ENCODE measurements around the gene RAB35. TPM values are rescaled to one million over a fixed set of nuclear protein-coding genes. Genes with fewer than 3 reads are reported as not detected.

RAB35 gene
- total RNA-seq, 3 donors from 2014 or later (not counting 1 experiment from before 2014, with no cell fraction given), result 65.0 to 85.9 (median 81.2) TPM

- H3K9me3 ChIP-seq (ENCODE audit: control insufficient read depth, insufficient read depth, low read length), result no peaks in the 10 kb centered on the region
- Mint-ChIP-seq H3K4me3 (no peak overlapping the region), H3K4me1 (no peaks in the 10 kb centered on the region), H3K36me3 (peaks cover 21% of the 10 kb centered on the region), H3K9me3 (no peaks in the 10 kb centered on the region), H3K27me3 (ENCODE audit: low read depth in 2 of 2) (no peaks in the 10 kb centered on the region), H3K27ac (no peak overlapping the region)
- no peak for TF ChIP-seq CTCF (IDR thresholded peaks at IDR 0.05)
- no peaks in the 10 kb centered on the region for H3K27me3 ChIP-seq (ENCODE audit: control insufficient read depth, insufficient read depth, low read length)
- H3K27ac ChIP-seq (ENCODE audit: low read length), result no peak overlapping the region
- peaks cover 90% of the 10 kb centered on the region for H3K36me3 ChIP-seq (ENCODE audit: control insufficient read depth, insufficient read depth, low read length)
- no peak for ATAC-seq
- 96% methylated on average over 6 of the region's 6 CpGs for WGBS (ENCODE audit: insufficient coverage)
- intact Hi-C loops (cut with micrococcal nuclease), result no loop called here
- DNase-seq, result no peak
- no peaks in the 10 kb centered on the region for H3K4me1 ChIP-seq (ENCODE audit: control insufficient read depth, insufficient read depth, low read length)
- H3K4me3 ChIP-seq (ENCODE audit: low read length), result no peak overlapping the region
Observed at GRCh38 chr12:120141336-120141735, 24.8 kb upstream of the RAB35 start.

- no peaks in the 10 kb centered on the region for H3K9me3 ChIP-seq (ENCODE audit: control insufficient read depth, insufficient read depth, low read length)
- intact Hi-C loops (cut with micrococcal nuclease), result no loop called here
- H3K4me3 ChIP-seq (ENCODE audit: low read length), result no peak overlapping the region
- no peaks in the 10 kb centered on the region for H3K27me3 Mint-ChIP-seq (ENCODE audit: low read depth in 2 of 2)
- no peaks in the 10 kb centered on the region for H3K4me1 ChIP-seq (ENCODE audit: control insufficient read depth, insufficient read depth, low read length)
- no peak overlapping the region for H3K27ac Mint-ChIP-seq
- H3K4me3 Mint-ChIP-seq, result no peak overlapping the region
- no peak for DNase-seq
- WGBS (ENCODE audit: insufficient coverage), result 97% methylated on average over 9 of the region's 9 CpGs
- H3K36me3 ChIP-seq (ENCODE audit: control insufficient read depth, insufficient read depth, low read length), result peaks cover 90% of the 10 kb centered on the region
- no peak for TF ChIP-seq CTCF (IDR thresholded peaks at IDR 0.05)
- H3K4me1 Mint-ChIP-seq, result no peaks in the 10 kb centered on the region
- no peaks in the 10 kb centered on the region for H3K27me3 ChIP-seq (ENCODE audit: control insufficient read depth, insufficient read depth, low read length)
- H3K27ac ChIP-seq (ENCODE audit: low read length), result no peak overlapping the region
- no peaks in the 10 kb centered on the region for H3K9me3 Mint-ChIP-seq
- ATAC-seq, result no peak
- peaks cover 21% of the 10 kb centered on the region for H3K36me3 Mint-ChIP-seq
Observed at GRCh38 chr12:120140603-120141002, 24.1 kb upstream of the RAB35 start.

GRCh38 chr12:120139958-120140357 is 23.4 kb upstream of the RAB35 start:
- H3K27ac Mint-ChIP-seq, result no peak overlapping the region

More at GRCh38 chr12:120139958-120140357, 23.4 kb upstream of the RAB35 start:
- 96% methylated on average over 4 of the region's 5 CpGs for WGBS (ENCODE audit: insufficient coverage)
- Histone ChIP-seq H3K27me3 (ENCODE audit: control insufficient read depth, insufficient read depth, low read length) (no peaks in the 10 kb centered on the region), H3K4me3 (ENCODE audit: low read length) (no peak overlapping the region), H3K27ac (ENCODE audit: low read length) (no peak overlapping the region), H3K9me3 (ENCODE audit: control insufficient read depth, insufficient read depth, low read length) (no peaks in the 10 kb centered on the region), H3K36me3 (ENCODE audit: control insufficient read depth, insufficient read depth, low read length) (peaks cover 86% of the 10 kb centered on the region), H3K4me1 (ENCODE audit: control insufficient read depth, insufficient read depth, low read length) (no peaks in the 10 kb centered on the region)
- Mint-ChIP-seq H3K4me3 (no peak overlapping the region), H3K4me1 (no peaks in the 10 kb centered on the region), H3K27me3 (ENCODE audit: low read depth in 2 of 2) (no peaks in the 10 kb centered on the region), H3K36me3 (peaks cover 21% of the 10 kb centered on the region), H3K9me3 (no peaks in the 10 kb centered on the region)
- DNase-seq, result no peak
- no peak for ATAC-seq
- intact Hi-C loops (cut with micrococcal nuclease), result no loop called here
- no peak for TF ChIP-seq CTCF (IDR thresholded peaks at IDR 0.05)

All from natural killer cell (primary cell).